WTC11 (cell line): ENCODE results near the gene ITLN2.

ENCODE experiments used
- JUN ChIP-seq: sonication (generic); formaldehyde crosslinking; IDR thresholded peaks from 2 replicates; pipeline ENCODE4 v1.8.0; 2023; ENCODE audit warnings: mild to moderate bottlenecking, missing genetic modification reagents
- OVOL2 ChIP-seq: fragments of 250-450 bp; sonication (Bioruptor Pico); IDR thresholded peaks from 2 replicates; pipeline ENCODE4 v1.9.0; 2021; ENCODE audit warnings: mild to moderate bottlenecking, borderline replicate concordance
- SMAD4 ChIP-seq: sonication (generic); formaldehyde crosslinking; IDR thresholded peaks from 2 replicates; pipeline ENCODE4 v1.8.0; 2022; ENCODE audit warnings: mild to moderate bottlenecking, missing genetic modification reagents
- SP1 ChIP-seq: sonication (generic); formaldehyde crosslinking; conservative IDR thresholded peaks from 2 replicates; pipeline ENCODE4 v1.8.1; 2022; ENCODE audit warnings: missing genetic modification reagents
- TEAD4 ChIP-seq: sonication (generic); formaldehyde crosslinking; IDR thresholded peaks from 2 replicates; pipeline ENCODE4 v1.8.0; 2022; ENCODE audit warnings: mild to moderate bottlenecking, missing genetic modification reagents
- ZNF121 ChIP-seq: sonication (generic); formaldehyde crosslinking; IDR thresholded peaks from 2 replicates; pipeline ENCODE4 v1.8.0; 2023; ENCODE audit warnings: missing genetic modification reagents
- TF ChIP-seq, protein P1 (sequence below): sonication (generic); formaldehyde crosslinking; IDR thresholded peaks from 2 replicates; pipeline ENCODE4 v1.8.0; 2022; ENCODE audit warnings: mild to moderate bottlenecking, missing genetic modification reagents
- TF ChIP-seq, protein P2 (sequence below): fragments of 200-600 bp; IDR thresholded peaks from 2 replicates; pipeline ENCODE4 v1.8.0; 2022; ENCODE audit warnings: antibody characterized with exemption
- TF ChIP-seq, protein P3 (sequence below): sonication (generic); formaldehyde crosslinking; IDR thresholded peaks from 2 replicates; pipeline ENCODE4 v1.8.1; 2022; ENCODE audit warnings: low read depth, mild to moderate bottlenecking, moderate library complexity, missing genetic modification reagents, borderline replicate concordance
- TF ChIP-seq, protein P4 (sequence below): sonication (generic); formaldehyde crosslinking; IDR thresholded peaks from 2 replicates; pipeline ENCODE4 v1.8.0; 2022; ENCODE audit warnings: mild to moderate bottlenecking, missing genetic modification reagents
- TF ChIP-seq, protein P5 (sequence below): fragments of 250-450 bp; sonication (Bioruptor Pico); IDR thresholded peaks from 2 replicates; pipeline ENCODE4 v1.9.0; 2021; ENCODE audit warnings: mild to moderate bottlenecking, borderline replicate concordance
- TF ChIP-seq, protein P6 (sequence below): fragments of 250-450 bp; sonication (Bioruptor Pico); IDR thresholded peaks from 2 replicates; pipeline ENCODE4 v1.8.0; 2021; ENCODE audit warnings: mild to moderate bottlenecking
- TF ChIP-seq, protein P7 (sequence below): fragments of 250-450 bp; sonication (Bioruptor Pico); IDR thresholded peaks from 2 replicates; pipeline ENCODE4 v2.1.2; 2022; ENCODE audit warnings: mild to moderate bottlenecking, moderate library complexity

DNA sequence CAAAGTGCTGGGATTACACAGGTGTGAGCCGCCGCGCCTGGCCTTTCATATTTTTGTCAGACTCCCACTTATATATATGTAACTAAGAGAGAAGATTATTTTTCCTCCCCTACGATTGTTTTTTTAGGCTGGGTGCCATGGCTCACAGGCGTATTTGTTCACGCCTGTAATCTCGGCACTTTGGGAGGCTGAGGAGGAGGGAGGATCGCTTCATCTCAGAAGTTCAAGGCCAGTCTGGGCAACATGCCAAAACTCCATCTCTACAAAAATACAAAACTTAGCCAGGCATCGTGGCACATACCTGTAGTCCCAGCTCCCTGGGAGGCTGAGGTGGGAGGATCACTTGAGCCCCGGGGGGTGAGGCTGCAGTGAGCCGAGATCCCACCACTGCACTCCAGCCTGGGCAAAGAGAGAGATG is 23.9 kb upstream of the ITLN2 start:
- TF ChIP-seq, protein P1, sequence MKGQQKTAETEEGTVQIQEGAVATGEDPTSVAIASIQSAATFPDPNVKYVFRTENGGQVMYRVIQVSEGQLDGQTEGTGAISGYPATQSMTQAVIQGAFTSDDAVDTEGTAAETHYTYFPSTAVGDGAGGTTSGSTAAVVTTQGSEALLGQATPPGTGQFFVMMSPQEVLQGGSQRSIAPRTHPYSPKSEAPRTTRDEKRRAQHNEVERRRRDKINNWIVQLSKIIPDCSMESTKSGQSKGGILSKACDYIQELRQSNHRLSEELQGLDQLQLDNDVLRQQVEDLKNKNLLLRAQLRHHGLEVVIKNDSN = no peak
- TF ChIP-seq ZNF121 (no peak), SP1 (CRISPR knock-in tag) (no peak), OVOL2 (CRISPR knock-in tag) (no peak), TEAD4 (CRISPR knock-in tag) (no peak), JUN (CRISPR knock-in tag) (no peak), SMAD4 (CRISPR knock-in tag) (no peak)
- TF ChIP-seq, protein P2, sequence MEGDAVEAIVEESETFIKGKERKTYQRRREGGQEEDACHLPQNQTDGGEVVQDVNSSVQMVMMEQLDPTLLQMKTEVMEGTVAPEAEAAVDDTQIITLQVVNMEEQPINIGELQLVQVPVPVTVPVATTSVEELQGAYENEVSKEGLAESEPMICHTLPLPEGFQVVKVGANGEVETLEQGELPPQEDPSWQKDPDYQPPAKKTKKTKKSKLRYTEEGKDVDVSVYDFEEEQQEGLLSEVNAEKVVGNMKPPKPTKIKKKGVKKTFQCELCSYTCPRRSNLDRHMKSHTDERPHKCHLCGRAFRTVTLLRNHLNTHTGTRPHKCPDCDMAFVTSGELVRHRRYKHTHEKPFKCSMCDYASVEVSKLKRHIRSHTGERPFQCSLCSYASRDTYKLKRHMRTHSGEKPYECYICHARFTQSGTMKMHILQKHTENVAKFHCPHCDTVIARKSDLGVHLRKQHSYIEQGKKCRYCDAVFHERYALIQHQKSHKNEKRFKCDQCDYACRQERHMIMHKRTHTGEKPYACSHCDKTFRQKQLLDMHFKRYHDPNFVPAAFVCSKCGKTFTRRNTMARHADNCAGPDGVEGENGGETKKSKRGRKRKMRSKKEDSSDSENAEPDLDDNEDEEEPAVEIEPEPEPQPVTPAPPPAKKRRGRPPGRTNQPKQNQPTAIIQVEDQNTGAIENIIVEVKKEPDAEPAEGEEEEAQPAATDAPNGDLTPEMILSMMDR = no peak
- TF ChIP-seq, protein P3, sequence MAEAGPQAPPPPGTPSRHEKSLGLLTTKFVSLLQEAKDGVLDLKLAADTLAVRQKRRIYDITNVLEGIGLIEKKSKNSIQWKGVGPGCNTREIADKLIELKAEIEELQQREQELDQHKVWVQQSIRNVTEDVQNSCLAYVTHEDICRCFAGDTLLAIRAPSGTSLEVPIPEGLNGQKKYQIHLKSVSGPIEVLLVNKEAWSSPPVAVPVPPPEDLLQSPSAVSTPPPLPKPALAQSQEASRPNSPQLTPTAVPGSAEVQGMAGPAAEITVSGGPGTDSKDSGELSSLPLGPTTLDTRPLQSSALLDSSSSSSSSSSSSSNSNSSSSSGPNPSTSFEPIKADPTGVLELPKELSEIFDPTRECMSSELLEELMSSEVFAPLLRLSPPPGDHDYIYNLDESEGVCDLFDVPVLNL = no peak
- TF ChIP-seq, protein P4, sequence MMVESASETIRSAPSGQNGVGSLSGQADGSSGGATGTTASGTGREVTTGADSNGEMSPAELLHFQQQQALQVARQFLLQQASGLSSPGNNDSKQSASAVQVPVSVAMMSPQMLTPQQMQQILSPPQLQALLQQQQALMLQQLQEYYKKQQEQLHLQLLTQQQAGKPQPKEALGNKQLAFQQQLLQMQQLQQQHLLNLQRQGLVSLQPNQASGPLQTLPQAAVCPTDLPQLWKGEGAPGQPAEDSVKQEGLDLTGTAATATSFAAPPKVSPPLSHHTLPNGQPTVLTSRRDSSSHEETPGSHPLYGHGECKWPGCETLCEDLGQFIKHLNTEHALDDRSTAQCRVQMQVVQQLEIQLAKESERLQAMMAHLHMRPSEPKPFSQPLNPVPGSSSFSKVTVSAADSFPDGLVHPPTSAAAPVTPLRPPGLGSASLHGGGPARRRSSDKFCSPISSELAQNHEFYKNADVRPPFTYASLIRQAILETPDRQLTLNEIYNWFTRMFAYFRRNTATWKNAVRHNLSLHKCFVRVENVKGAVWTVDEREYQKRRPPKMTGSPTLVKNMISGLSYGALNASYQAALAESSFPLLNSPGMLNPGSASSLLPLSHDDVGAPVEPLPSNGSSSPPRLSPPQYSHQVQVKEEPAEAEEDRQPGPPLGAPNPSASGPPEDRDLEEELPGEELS (CRISPR knock-in tag) = no peak
- TF ChIP-seq, protein P5, sequence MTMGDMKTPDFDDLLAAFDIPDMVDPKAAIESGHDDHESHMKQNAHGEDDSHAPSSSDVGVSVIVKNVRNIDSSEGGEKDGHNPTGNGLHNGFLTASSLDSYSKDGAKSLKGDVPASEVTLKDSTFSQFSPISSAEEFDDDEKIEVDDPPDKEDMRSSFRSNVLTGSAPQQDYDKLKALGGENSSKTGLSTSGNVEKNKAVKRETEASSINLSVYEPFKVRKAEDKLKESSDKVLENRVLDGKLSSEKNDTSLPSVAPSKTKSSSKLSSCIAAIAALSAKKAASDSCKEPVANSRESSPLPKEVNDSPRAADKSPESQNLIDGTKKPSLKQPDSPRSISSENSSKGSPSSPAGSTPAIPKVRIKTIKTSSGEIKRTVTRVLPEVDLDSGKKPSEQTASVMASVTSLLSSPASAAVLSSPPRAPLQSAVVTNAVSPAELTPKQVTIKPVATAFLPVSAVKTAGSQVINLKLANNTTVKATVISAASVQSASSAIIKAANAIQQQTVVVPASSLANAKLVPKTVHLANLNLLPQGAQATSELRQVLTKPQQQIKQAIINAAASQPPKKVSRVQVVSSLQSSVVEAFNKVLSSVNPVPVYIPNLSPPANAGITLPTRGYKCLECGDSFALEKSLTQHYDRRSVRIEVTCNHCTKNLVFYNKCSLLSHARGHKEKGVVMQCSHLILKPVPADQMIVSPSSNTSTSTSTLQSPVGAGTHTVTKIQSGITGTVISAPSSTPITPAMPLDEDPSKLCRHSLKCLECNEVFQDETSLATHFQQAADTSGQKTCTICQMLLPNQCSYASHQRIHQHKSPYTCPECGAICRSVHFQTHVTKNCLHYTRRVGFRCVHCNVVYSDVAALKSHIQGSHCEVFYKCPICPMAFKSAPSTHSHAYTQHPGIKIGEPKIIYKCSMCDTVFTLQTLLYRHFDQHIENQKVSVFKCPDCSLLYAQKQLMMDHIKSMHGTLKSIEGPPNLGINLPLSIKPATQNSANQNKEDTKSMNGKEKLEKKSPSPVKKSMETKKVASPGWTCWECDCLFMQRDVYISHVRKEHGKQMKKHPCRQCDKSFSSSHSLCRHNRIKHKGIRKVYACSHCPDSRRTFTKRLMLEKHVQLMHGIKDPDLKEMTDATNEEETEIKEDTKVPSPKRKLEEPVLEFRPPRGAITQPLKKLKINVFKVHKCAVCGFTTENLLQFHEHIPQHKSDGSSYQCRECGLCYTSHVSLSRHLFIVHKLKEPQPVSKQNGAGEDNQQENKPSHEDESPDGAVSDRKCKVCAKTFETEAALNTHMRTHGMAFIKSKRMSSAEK (CRISPR knock-in tag) = no peak
- TF ChIP-seq, protein P6, sequence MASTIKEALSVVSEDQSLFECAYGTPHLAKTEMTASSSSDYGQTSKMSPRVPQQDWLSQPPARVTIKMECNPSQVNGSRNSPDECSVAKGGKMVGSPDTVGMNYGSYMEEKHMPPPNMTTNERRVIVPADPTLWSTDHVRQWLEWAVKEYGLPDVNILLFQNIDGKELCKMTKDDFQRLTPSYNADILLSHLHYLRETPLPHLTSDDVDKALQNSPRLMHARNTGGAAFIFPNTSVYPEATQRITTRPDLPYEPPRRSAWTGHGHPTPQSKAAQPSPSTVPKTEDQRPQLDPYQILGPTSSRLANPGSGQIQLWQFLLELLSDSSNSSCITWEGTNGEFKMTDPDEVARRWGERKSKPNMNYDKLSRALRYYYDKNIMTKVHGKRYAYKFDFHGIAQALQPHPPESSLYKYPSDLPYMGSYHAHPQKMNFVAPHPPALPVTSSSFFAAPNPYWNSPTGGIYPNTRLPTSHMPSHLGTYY = no peak
- TF ChIP-seq, protein P7, sequence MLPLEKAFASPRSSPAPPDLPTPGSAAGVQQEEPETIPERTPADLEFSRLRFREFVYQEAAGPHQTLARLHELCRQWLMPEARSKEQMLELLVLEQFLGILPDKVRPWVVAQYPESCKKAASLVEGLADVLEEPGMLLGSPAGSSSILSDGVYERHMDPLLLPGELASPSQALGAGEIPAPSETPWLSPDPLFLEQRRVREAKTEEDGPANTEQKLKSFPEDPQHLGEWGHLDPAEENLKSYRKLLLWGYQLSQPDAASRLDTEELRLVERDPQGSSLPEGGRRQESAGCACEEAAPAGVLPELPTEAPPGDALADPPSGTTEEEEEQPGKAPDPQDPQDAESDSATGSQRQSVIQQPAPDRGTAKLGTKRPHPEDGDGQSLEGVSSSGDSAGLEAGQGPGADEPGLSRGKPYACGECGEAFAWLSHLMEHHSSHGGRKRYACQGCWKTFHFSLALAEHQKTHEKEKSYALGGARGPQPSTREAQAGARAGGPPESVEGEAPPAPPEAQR (CRISPR knock-in tag) = no peak
